Globus pallidus (tissue), 1 donor: ENCODE results near the gene RAB30.
A peak's percentile ranks its signal among the peaks of the same experiment; 100 is the strongest.
"Not testable (repeated sequence)": the region's sequence is repeated elsewhere in the genome, so short reads cannot be mapped to it uniquely, and the experiment has no call there.

Experiments used
- DNase-seq: peaks from one replicate; pipeline ENCODE4 v3.0.0-alpha.2; 2015; ENCODE audit warnings: low spot score

Gene RAB30

DNA sequence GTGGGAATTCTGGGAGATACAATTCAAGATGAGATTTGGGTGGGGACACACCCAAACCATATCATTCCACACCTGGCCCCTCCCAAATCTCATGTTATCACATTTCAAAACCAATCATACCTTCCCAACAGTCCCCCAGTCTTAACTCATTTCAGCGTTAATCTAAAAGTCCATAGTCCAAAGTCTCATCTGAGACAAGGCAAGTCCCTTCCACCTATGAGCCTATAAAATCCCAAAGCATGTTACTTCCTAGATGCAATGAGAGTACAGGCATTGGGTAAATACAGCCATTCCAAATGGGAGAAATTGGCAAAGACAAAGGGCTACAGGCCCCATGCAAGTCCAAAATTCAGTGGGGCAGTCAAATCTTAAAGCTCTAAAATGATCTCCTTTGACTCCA lies 128.3 kb downstream of the RAB30 start:
- DNase-seq = not testable (repeated sequence)

DNA sequence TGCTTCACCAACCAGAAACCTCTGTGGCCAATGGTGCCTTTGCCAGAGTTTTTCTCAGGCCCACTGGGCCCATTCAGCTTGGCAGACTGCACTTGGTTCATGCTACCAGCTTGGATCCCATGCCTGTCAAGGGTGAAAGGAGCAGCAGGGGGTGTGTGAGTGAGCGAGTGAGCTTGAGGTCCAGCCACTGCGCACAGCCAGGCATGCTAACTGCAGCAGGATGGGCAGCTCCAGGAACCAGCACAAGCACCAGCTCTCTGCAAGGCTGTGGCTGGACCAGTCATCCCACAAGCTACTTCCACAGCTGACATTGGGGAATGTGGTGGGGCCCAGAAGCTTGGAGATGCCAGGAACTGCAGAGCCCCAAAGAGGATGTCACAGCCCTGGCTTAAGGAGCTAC lies 129.3 kb downstream of the RAB30 start:
- no peak for DNase-seq

DNA sequence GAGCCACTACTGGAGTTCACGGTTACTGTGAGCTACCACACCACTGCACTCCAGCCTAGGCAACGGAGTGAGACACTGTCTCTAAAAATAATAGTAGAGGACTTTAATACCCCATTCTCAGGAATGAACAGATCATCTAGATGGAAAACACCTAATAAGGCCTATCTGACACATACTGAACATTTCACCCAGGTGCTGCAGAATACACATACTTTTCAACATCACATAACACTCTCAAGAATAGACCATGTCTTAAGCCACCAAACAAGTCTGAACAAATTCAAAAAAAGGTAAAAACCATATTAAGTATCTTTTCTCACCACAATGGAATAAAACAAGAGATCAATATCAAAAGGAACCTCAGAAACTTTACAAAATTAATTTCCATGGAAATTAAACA lies 132.2 kb downstream of the RAB30 start:
- DNase-seq = no peak

DNA sequence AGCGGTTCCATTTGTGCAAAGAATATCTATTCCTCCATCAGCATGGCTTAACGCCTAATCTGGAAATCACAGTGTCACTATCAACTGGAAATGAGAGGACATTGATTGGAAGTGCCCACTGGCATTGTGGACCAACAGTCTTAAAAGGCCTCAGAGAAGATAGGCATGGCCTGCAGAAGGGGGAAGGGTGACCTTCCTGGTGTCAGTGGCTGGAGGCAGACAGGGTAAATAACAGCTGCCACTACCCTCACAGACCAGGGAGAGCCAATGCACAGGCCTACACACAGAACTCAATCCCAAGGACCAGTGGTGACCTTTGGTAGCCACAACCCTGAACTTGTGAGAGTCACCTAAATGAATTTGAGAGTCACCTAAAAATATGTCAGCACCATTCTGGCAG lies 134.1 kb downstream of the RAB30 start:
- DNase-seq = no peak

DNA sequence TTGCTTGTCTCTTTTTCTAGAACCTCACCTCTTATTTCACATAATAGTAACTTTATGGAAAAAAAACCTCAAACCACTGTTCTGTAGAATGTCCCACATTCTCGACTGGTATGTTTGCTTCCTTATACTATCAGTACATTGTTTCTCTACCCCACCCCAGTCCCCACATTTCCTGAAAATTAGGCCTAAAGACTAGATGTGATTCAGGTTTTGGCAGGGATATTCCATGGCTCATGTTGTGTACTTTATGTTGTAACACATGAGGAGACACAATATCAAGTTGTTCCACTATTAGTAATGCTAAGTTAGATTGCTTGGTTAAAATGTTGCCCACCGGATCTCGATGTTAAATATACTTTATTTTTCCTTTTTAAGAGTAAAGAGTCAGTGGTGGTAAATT lies 135.4 kb downstream of the RAB30 start:
- no peak for DNase-seq

DNA sequence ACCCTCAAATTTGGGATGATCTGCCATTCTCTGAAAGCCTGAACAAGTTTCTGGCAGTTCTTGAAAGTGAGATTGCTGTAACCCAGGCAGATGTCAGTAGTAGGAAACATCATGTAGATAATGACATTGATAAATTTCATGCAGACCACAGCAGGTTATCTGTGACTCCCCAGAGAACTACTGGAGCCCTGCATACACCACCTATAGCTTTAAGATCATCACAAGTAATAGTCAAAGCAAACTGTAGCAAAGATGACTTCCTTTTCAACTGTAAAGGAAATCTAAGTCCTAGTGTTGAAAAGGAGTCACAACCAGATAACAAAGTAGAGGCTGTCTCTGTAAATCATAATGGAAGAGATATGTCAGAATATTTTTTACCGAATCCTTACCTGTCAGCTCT lies 139.1 kb downstream of the RAB30 start:
- DNase-seq = no peak

DNA sequence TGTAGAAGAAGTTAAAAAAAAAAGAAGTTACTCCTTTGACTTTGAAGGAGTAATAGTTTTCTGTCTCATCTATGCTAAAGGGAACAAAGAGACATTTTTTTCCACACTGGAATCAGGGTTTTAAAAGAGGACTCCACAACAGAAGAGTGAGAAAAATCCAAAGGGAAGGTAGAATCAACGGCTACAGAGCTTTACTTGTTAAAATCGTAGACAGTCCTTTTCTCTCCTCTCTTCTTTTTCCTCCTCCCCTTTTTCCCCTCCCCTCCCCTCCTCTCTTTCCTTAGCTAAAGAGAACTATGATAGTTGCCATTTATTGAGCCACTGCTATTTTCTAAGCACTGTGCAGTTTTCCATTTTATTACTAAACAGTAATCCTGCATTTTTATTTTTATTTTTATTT lies 141.0 kb downstream of the RAB30 start:
- DNase-seq = no peak

DNA sequence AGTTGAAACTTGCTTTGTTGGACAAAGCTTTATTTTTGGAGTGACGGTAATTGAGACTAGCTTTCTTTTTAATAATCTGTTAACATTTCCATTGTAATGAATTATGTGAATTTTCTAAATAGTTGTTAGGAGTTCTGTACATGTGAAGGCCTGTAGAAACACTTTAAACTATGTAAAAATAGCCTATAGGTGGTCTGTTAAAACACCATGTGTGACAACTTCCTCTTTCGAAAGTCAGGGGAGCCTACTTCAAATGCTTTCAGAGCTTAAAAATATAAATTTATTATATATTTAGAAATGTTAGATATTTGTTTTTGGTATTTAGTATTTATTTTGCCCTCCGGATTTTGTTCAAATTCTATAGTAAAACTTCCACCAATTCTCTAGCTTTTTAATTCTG lies 141.5 kb downstream of the RAB30 start:
- DNase-seq = no peak

DNA sequence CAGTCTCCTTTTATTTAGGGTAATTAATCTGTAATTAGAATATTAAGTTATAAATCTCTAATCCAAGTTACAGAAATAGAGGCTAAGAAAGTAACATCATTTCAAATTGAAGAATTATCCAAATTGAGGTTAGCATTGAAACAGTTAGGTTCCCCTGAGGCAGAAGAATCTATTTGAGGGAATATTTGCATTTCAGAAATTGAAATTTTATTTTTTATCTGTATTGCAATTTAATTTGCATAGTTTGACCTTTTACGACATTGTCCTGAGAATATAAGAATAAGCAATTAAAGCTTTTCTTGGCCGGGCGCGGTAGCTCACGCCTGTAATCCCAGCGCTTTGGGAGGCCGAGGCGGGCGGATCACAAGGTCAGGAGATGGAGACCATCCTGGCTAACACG lies 142.6 kb downstream of the RAB30 start:
- no peak for DNase-seq

DNA sequence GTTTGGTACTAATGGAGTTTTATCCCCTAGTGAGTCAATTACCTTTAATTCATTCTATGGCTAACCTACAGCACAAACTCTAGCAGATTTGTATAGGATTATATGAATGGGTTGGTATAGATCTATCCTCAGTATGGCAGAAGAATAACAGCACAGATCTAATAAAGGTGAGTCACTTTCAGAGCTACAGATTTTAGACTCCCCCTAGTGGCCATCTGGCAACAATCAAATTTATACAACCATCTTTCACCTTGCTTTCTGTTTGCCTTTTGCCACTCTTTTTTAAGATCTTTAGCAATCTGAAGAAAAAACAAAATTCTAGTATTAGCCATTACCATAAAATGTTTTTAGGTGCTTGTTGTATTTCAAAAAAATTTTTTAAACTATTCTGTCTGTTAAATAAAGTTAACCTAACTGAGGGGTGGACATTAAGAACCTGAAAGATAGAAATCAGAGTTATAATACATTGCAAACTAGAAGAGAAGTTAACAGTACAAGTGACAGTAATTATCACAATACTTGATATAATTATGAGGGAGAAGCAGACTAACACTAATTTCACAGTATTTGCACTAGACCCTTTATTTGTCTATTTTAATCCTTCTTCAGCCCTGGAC lies 144.3 kb downstream of the RAB30 start:
- DNase-seq = peak; percentile 46

DNA sequence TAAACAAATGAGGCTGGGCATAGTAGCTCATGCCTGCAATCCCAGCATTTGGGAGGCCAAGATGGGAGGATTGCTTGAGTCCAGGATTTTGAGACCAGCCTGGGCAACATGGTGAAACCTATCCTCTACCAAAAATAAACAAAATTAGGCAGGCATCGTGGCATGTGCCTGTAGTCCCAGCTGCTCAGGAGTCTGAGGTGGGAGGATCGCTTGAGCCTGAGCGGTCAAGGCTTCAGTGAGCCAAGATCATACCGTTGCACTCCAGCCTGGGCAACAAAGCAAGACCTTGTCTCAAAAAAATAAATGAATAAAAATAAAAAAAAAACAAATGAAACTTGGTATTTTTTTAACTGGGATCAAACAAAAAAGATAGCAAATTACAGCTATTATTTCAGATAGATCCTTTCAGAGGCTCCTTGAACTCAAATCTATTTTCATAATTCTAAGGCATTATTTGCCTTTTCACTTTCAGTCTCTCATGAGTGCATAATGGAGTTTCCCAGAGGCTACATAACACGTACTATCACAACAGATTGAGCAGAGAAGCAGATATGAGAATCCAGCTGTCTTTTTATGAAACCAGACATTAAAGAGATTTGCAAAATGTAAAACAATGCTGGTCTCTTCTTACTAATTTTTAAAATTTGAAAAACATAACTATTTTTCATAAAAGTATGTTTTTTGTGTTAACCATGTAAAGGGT lies 147.0 kb downstream of the RAB30 start:
- DNase-seq = no peak
